Suprapubic skin (tissue), 4 donors: ENCODE measurements around the gene FETUB. TPM values are rescaled to one million over a fixed set of nuclear protein-coding genes. Genes with fewer than 3 reads are reported as not detected.

Experiments used
- DNase-seq, 2 donors: peaks; one replicate each; pipeline ENCODE4 v3.0.0-alpha.2; 2019; ENCODE audit warnings: low spot score in 2 of 2
- H3K27ac ChIP-seq: fragments of 200-600 bp; sonication (generic); one replicate; pipeline ENCODE4 v1.5.1; 2019
- H3K27me3 ChIP-seq: fragments of 200-600 bp; sonication (generic); one replicate; pipeline ENCODE4 v1.5.1; 2019
- H3K36me3 ChIP-seq: fragments of 200-600 bp; sonication (generic); one replicate; pipeline ENCODE4 v1.5.1; 2019
- H3K4me1 ChIP-seq: fragments of 200-600 bp; sonication (generic); one replicate; pipeline ENCODE4 v1.5.1; 2019
- H3K4me3 ChIP-seq: fragments of 200-600 bp; sonication (generic); one replicate; pipeline ENCODE4 v1.5.1; 2019; ENCODE audit warnings: mild to moderate bottlenecking
- H3K9me3 ChIP-seq: fragments of 200-600 bp; sonication (generic); one replicate; pipeline ENCODE4 v1.5.1; 2019
- EP300 ChIP-seq: sonication (generic); formaldehyde crosslinking; IDR thresholded peaks from one replicate; pipeline ENCODE4 v1.6.1; 2017; ENCODE audit warnings: antibody characterized with exemption
- POLR2A ChIP-seq, 2 donors: fragments of 450-650 bp; IDR thresholded peaks; one replicate each; pipeline ENCODE4 v1.6.1; 2017; ENCODE audit warnings: antibody characterized with exemption in 2 of 2, mild to moderate bottlenecking in 2 of 2, moderate library complexity in 2 of 2
- POLR2AphosphoS5 ChIP-seq, 3 donors: sonication (generic); formaldehyde crosslinking; IDR thresholded peaks; one replicate each; pipeline ENCODE4 v1.6.1; 2017; ENCODE audit warnings: antibody characterized with exemption in 3 of 3
- WGBS: methylation state at CpG from one replicate; pipeline ENCODE4 v1.1.5; 2018; 5-methylcytosine and 5-hydroxymethylcytosine counted together
- total RNA-seq, 4 donors: library from RNA; depleted of rRNA; stranded (reverse); fragments of >200 nt; gene quantifications; one replicate each; pipeline ENCODE4 v1.1.0, GENCODE V29; 2016
- TF ChIP-seq, protein P1 (sequence below), 2 donors: fragments of 200-600 bp in 1 of 2; fragments of 450-650 bp in 1 of 2; sonication (generic) in 1 of 2; IDR thresholded peaks; one replicate each; pipeline ENCODE4 v1.5.1; 2016 to 2019; ENCODE audit warnings: antibody characterized with exemption in 2 of 2, mild to moderate bottlenecking in 1 of 2, moderate library complexity in 1 of 2

FETUB gene
- total RNA-seq, 4 donors from 2014 or later: 3.9 to 16.0 (median 10.4) TPM

GRCh38 chr3:186618318-186618938 lies 21.8 kb upstream of the FETUB start:
- no peak for DNase-seq
- TF ChIP-seq POLR2AphosphoS5 (IDR thresholded peaks at IDR 0.05) (no peak), EP300 (no peak), POLR2A (IDR thresholded peaks at IDR 0.05) (no peak)
- TF ChIP-seq, protein P1, sequence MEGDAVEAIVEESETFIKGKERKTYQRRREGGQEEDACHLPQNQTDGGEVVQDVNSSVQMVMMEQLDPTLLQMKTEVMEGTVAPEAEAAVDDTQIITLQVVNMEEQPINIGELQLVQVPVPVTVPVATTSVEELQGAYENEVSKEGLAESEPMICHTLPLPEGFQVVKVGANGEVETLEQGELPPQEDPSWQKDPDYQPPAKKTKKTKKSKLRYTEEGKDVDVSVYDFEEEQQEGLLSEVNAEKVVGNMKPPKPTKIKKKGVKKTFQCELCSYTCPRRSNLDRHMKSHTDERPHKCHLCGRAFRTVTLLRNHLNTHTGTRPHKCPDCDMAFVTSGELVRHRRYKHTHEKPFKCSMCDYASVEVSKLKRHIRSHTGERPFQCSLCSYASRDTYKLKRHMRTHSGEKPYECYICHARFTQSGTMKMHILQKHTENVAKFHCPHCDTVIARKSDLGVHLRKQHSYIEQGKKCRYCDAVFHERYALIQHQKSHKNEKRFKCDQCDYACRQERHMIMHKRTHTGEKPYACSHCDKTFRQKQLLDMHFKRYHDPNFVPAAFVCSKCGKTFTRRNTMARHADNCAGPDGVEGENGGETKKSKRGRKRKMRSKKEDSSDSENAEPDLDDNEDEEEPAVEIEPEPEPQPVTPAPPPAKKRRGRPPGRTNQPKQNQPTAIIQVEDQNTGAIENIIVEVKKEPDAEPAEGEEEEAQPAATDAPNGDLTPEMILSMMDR (IDR thresholded peaks at IDR 0.05): no peak
- Histone ChIP-seq H3K4me3 (no peak overlapping the region), H3K36me3 (no peaks in the 10 kb centered on the region), H3K27ac (no peak overlapping the region), H3K4me1 (peaks cover 20% of the 10 kb centered on the region), H3K27me3 (peaks cover 26% of the 10 kb centered on the region), H3K9me3 (no peaks in the 10 kb centered on the region)
- 78% methylated on average over 8 of the region's 8 CpGs for WGBS

- peaks cover 20% of the 10 kb centered on the region for H3K27me3 ChIP-seq
- 87% methylated on average over 5 of the region's 5 CpGs for WGBS
- no peak overlapping the region for H3K4me3 ChIP-seq
Measured at GRCh38 chr3:186619787-186620212, 20.4 kb upstream of the FETUB start.

DNA sequence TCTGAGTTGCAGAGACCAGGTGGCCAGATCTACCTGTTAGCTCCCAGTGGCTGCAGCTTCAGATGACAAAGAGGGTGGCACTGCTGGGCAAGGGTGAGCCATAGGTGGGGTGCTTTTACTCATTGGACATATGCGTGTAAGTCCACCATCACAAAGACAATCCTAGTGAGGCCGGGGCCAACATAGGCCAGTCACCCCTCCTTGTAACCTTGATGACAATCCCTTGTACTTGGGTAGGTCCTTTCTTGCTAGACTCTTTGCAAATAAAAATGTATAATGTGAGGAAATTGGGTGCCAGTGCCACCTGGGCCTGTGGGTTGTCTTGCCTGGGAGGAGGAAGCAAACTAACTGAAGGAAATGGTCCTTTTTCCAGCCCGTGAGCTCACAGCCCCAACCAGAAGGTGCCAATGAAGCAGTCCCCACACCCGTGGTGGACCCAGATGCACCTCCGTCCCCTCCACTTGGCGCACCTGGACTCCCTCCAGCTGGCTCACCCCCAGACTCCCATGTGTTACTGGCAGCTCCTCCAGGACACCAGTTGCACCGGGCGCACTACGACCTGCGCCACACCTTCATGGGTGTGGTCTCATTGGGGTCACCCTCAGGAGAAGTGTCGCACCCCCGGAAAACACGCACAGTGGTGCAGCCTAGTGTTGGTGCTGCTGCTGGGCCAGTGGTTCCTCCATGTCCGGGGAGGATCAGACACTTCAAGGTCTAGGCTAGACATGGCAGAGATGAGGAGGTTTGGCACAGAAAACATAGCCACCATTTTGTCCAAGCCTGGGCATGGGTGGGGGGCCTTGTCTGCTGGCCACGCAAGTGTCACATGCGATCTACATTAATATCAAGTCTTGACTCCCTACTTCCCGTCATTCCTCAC lies 19.7 kb upstream of the FETUB start:
- peak in 1 of 2 donors; percentile 53 for DNase-seq
- TF ChIP-seq, protein P1 (IDR thresholded peaks at IDR 0.05): no peak
- no peak for TF ChIP-seq EP300
- H3K36me3 ChIP-seq: no peaks in the 10 kb centered on the region
- no peak overlapping the region for H3K27ac ChIP-seq
- peaks cover 19% of the 10 kb centered on the region for H3K27me3 ChIP-seq
- no peaks in the 10 kb centered on the region for H3K9me3 ChIP-seq
- 81% methylated on average over 16 of the region's 17 CpGs for WGBS
- H3K4me3 ChIP-seq: no peak overlapping the region
- peaks cover 16% of the 10 kb centered on the region for H3K4me1 ChIP-seq

More at GRCh38 chr3:186619787-186620212, 20.4 kb upstream of the FETUB start:
- Histone ChIP-seq H3K9me3 (no peaks in the 10 kb centered on the region), H3K27ac (no peak overlapping the region), H3K36me3 (no peaks in the 10 kb centered on the region), H3K4me1 (peaks cover 20% of the 10 kb centered on the region)
- no peak for TF ChIP-seq POLR2A (IDR thresholded peaks at IDR 0.05)
- TF ChIP-seq POLR2AphosphoS5 (IDR thresholded peaks at IDR 0.05): no peak
- TF ChIP-seq, protein P1 (IDR thresholded peaks at IDR 0.05): no peak
- TF ChIP-seq EP300: no peak
- peak in 1 of 2 donors; percentile 0 for DNase-seq

- Histone ChIP-seq H3K27ac (no peak overlapping the region), H3K36me3 (no peaks in the 10 kb centered on the region), H3K4me1 (peaks cover 10% of the 10 kb centered on the region), H3K4me3 (no peak overlapping the region), H3K9me3 (no peaks in the 10 kb centered on the region), H3K27me3 (peaks cover 12% of the 10 kb centered on the region)
- DNase-seq: peak in 1 of 2 donors; percentile 15
- TF ChIP-seq POLR2AphosphoS5 (IDR thresholded peaks at IDR 0.05): no peak
- no peak for TF ChIP-seq POLR2A (IDR thresholded peaks at IDR 0.05)
- TF ChIP-seq, protein P1 (IDR thresholded peaks at IDR 0.05): no peak
- no peak for TF ChIP-seq EP300
- WGBS: 83% methylated on average over 7 of the region's 7 CpGs
Measured at GRCh38 chr3:186621894-186622650, 18.1 kb upstream of the FETUB start.
